22Rv1 (cell line): ENCODE data around the gene POLQ.

Experiments
- ZFX ChIP-seq: fragments of 450-650 bp; IDR thresholded peaks from 2 replicates; pipeline ENCODE4 v1.6.1; 2017; ENCODE audit warnings: antibody characterized with exemption, borderline replicate concordance
- TF ChIP-seq, protein P1 (sequence below): fragments of 450-650 bp; IDR thresholded peaks from 2 replicates; pipeline ENCODE4 v1.5.1; 2017; ENCODE audit warnings: mild to moderate bottlenecking

DNA sequence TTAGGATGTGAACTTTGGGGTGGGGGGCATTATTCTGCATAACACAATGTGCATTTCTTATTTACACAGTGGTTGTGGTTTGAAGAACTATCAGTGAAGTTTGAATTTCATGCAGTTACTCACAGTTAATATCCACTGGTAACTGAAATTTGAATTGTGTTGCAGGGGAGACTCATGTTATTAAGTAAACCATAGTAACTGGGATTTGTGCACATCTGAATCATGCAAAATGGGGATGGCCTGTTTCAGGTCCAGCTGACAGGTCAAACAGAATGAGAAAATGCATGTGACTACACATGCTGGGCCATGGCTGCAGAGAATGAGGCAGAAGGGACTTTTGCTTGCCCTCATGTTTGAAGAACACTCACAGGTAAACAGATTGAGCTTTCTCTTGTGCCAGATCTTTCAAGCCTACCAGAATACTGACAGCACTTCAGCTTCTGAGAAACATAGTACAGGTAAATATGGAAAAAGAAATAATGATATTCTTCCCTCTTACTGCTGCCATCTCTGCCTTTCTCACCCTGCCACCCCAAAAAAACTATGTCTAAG, 115.0 kb downstream of the POLQ start:
- TF ChIP-seq, protein P1, sequence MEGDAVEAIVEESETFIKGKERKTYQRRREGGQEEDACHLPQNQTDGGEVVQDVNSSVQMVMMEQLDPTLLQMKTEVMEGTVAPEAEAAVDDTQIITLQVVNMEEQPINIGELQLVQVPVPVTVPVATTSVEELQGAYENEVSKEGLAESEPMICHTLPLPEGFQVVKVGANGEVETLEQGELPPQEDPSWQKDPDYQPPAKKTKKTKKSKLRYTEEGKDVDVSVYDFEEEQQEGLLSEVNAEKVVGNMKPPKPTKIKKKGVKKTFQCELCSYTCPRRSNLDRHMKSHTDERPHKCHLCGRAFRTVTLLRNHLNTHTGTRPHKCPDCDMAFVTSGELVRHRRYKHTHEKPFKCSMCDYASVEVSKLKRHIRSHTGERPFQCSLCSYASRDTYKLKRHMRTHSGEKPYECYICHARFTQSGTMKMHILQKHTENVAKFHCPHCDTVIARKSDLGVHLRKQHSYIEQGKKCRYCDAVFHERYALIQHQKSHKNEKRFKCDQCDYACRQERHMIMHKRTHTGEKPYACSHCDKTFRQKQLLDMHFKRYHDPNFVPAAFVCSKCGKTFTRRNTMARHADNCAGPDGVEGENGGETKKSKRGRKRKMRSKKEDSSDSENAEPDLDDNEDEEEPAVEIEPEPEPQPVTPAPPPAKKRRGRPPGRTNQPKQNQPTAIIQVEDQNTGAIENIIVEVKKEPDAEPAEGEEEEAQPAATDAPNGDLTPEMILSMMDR: no peak
- no peak for TF ChIP-seq ZFX
